Transverse colon (tissue), 4 donors: ENCODE results near the gene DNAH12. TPM values are rescaled to one million over a fixed set of nuclear protein-coding genes. Genes with fewer than 3 reads are reported as not detected.
"Not testable (repeated sequence)": the region's sequence is repeated elsewhere in the genome, so short reads cannot be mapped to it uniquely, and the experiment has no call there.

ENCODE experiments used
- DNase-seq: peaks from one replicate; pipeline ENCODE4 v3.0.0-alpha.2; 2019
- H3K27ac ChIP-seq, 4 donors: fragments of 200-600 bp; sonication (generic); 2 replicates each; pipeline ENCODE4 v1.5.1; 2016 to 2018; ENCODE audit warnings: inconsistent platforms in 4 of 4
- H3K27me3 ChIP-seq: fragments of 200-600 bp; sonication (generic); 2 replicates; pipeline ENCODE4 v1.5.1; 2017; ENCODE audit warnings: inconsistent platforms
- H3K36me3 ChIP-seq, 4 donors: fragments of 200-600 bp; sonication (generic); 2 replicates each; pipeline ENCODE4 v1.5.1; 2017 to 2019; ENCODE audit warnings: inconsistent platforms in 4 of 4
- H3K4me1 ChIP-seq, 4 donors: fragments of 200-600 bp; sonication (generic); 2 replicates each; pipeline ENCODE4 v1.5.1; 2017 to 2020; ENCODE audit warnings: inconsistent platforms in 4 of 4
- H3K4me3 ChIP-seq, 4 donors: fragments of 200-600 bp; sonication (generic); 1 replicate in 1 of 4; 2 replicates in 3 of 4; pipeline versions ENCODE4 v1.5.1 to v1.6.1; 2017 to 2019; ENCODE audit warnings: inconsistent platforms in 4 of 4
- H3K9me3 ChIP-seq, 2 donors: fragments of 200-600 bp; sonication (generic); 2 replicates each; pipeline ENCODE4 v1.5.1; 2017 to 2019; ENCODE audit warnings: inconsistent platforms in 2 of 2
- EP300 ChIP-seq: sonication (generic); formaldehyde crosslinking; IDR thresholded peaks from one replicate; pipeline ENCODE4 v1.6.1; 2017; ENCODE audit warnings: antibody characterized with exemption, low read depth
- POLR2A ChIP-seq: fragments of 450-650 bp; IDR thresholded peaks from one replicate; pipeline ENCODE4 v1.6.1; 2016; ENCODE audit warnings: antibody characterized with exemption, mild to moderate bottlenecking, moderate library complexity
- POLR2AphosphoS5 ChIP-seq, 3 donors: sonication (generic); formaldehyde crosslinking; IDR thresholded peaks; one replicate each; pipeline ENCODE4 v1.6.1; 2016; ENCODE audit warnings: antibody characterized with exemption in 3 of 3
- WGBS, 2 donors: methylation state at CpG; one replicate each; pipeline ENCODE4 v1.1.5; 2018; ENCODE audit warnings: low coverage in 1 of 2; 5-methylcytosine and 5-hydroxymethylcytosine counted together
- in situ Hi-C, 4 donors: fragments of 200-750 bp; cut with MboI; loops; one replicate each; pipeline versions ENCODE4 v1.15.0 to v1.15.1; 2017; ENCODE audit warnings: low sequenced_read_pairs in 3 of 4, low pct_ligation_motif_present in 1 of 4, low pct_unique_long_range_greater_than_20kb in 1 of 4
- intact Hi-C: fragments of 100-400 bp; cut with DNase I; formaldehyde crosslinking; loops from one replicate; pipeline ENCODE4 v1.15.1; 2023; ENCODE audit warnings: low total_unique reads
- total RNA-seq, 4 donors: library from RNA; depleted of rRNA; stranded (reverse); fragments of >200 nt; gene quantifications; one replicate each; pipeline ENCODE4 v1.1.0, GENCODE V29; 2016
- TF ChIP-seq, protein P1 (sequence below), 5 experiments: fragments of 200-600 bp in 3 of 5; fragments of 450-650 bp in 2 of 5; sonication (generic) in 3 of 5; IDR thresholded peaks; 1 replicate in 2 of 5; 2 replicates in 3 of 5; pipeline ENCODE4 v1.5.1; 2016 to 2017; ENCODE audit warnings: antibody characterized with exemption in 5 of 5, inconsistent platforms in 3 of 5, mild to moderate bottlenecking in 2 of 5, moderate library complexity in 1 of 5

DNAH12 gene
- total RNA-seq, 4 donors from 2014 or later, result not detected

DNA sequence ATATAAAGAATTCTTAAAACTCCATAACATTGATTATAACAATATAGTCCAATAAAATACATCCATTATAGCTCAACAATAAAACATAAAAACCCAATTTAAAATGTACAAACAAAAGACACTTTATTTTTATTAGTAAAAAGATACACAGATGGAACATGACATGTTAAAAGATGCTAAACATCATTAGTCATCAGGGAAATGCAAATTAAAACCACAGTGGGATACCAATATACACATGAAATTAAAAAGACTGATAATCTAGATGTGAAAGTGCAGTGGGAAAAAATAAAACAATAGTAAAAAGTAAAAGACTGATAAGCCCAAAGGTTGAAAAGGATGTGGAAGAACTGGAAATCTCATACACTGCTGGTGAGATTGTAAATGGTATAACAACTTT lies 46.2 kb downstream of the DNAH12 start:
- intact Hi-C loops (no loop called here), in situ Hi-C loops (no loop called here)
- DNase-seq, result no peak
- no peaks in the 10 kb centered on the region for H3K27me3 ChIP-seq
- H3K36me3 ChIP-seq, result no peaks in the 10 kb centered on the region
- TF ChIP-seq EP300 (no peak), POLR2A (no peak), POLR2AphosphoS5 (IDR thresholded peaks at IDR 0.05) (no peak)
- TF ChIP-seq, protein P1, sequence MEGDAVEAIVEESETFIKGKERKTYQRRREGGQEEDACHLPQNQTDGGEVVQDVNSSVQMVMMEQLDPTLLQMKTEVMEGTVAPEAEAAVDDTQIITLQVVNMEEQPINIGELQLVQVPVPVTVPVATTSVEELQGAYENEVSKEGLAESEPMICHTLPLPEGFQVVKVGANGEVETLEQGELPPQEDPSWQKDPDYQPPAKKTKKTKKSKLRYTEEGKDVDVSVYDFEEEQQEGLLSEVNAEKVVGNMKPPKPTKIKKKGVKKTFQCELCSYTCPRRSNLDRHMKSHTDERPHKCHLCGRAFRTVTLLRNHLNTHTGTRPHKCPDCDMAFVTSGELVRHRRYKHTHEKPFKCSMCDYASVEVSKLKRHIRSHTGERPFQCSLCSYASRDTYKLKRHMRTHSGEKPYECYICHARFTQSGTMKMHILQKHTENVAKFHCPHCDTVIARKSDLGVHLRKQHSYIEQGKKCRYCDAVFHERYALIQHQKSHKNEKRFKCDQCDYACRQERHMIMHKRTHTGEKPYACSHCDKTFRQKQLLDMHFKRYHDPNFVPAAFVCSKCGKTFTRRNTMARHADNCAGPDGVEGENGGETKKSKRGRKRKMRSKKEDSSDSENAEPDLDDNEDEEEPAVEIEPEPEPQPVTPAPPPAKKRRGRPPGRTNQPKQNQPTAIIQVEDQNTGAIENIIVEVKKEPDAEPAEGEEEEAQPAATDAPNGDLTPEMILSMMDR (IDR thresholded peaks at IDR 0.05), result no peak
- H3K4me1 ChIP-seq, result peaks cover 0 to 4% (median 0%) of the 10 kb centered on the region in 4 donors
- no peaks in the 10 kb centered on the region for H3K9me3 ChIP-seq
- H3K4me3 ChIP-seq, result no peak overlapping the region
- H3K27ac ChIP-seq, result no peak overlapping the region

- Histone ChIP-seq H3K4me1 (no peaks in the 10 kb centered on the region), H3K4me3 (no peak overlapping the region), H3K36me3 (no peaks in the 10 kb centered on the region), H3K27me3 (no peaks in the 10 kb centered on the region), H3K27ac (no peak overlapping the region), H3K9me3 (no peaks in the 10 kb centered on the region)
- no peak for DNase-seq
- in situ Hi-C loops (no loop called here), intact Hi-C loops (no loop called here)
- TF ChIP-seq POLR2A (no peak), EP300 (no peak), POLR2AphosphoS5 (IDR thresholded peaks at IDR 0.05) (no peak)
- TF ChIP-seq, protein P1 (IDR thresholded peaks at IDR 0.05), result no peak
- 60 to 89% methylated on average over 1 of the region's 1 CpG for WGBS, 2 donors
Measured at GRCh38 chr3:57484563-57484962, 59.6 kb downstream of the DNAH12 start.

DNA sequence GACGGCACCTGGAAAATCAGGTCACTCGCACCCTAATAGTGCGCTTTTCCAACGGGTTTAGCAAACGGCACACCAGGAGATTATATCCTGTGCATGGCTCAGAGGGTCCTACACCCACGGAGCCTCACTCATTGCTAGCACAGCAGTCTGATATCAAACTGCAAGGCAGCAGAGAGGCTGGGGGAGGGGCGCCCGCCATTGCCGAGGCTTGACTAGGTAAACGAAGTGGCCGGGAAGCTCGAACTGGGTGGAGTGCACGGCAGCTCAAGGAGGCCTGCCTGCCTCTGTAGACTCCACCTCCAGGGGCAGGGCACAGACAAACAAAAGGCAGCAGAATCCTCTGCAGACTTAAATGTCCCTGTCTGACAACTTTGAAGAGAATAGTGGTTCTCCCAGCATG lies 67.0 kb downstream of the DNAH12 start:
- H3K4me3 ChIP-seq, H3K27me3 ChIP-seq, in situ Hi-C loops, DNase-seq, H3K9me3 ChIP-seq, intact Hi-C loops, H3K4me1 ChIP-seq, H3K27ac ChIP-seq, H3K36me3 ChIP-seq: not testable (repeated sequence)
- WGBS, 2 donors, result 96 to 100% methylated on average over 3 to 13 of the region's 13 CpGs

DNA sequence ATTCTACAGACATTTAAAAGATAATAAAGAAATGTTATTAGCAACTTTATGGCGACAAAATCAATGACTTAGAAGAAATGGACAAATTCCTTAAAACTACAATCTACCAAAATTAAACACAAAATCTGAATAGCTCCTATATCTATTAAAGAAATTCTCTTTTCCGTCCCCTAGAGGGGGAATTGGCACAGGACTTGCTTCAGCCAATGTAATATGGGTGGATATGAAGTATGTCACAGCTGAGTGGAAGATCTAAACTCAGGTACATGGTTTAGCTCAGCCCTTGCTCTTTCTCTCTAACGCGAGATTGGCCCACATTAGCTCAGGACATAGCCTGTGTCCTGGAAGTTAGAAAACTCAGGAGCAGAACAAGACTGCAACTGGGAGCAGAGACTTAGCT lies 79.3 kb downstream of the DNAH12 start:
- WGBS, 2 donors, result 59 to 82% methylated on average over 4 of the region's 4 CpGs
- in situ Hi-C loops, result no loop called here
- intact Hi-C loops, result no loop called here

DNA sequence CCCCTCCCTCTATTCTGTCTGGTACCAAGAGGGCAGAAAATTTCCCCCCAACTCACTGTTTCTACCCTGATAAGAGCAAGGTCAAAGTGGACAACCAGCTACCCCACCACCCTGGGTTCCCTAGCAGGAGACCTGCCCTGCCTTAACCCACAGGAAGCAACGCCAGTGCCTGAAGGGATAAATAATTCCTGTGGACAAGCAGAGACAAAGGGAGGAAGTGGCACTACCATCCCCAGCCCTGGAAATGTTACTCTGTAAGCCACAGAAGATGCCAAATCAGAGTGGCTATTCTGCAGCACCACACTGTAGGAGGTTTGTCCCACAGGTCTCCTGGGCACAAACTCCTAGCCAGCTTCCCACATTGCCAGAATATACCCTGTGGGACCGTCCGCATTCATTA lies 80.1 kb downstream of the DNAH12 start:
- intact Hi-C loops, result no loop called here
- WGBS, 2 donors, result 67 to 90% methylated on average over 1 to 3 of the region's 3 CpGs
- DNase-seq, result no peak
- Histone ChIP-seq H3K36me3 (no peaks in the 10 kb centered on the region), H3K4me1 (no peaks in the 10 kb centered on the region), H3K27me3 (no peaks in the 10 kb centered on the region), H3K4me3 (no peak overlapping the region), H3K27ac (no peak overlapping the region), H3K9me3 (no peaks in the 10 kb centered on the region)
- no peak for TF ChIP-seq EP300
- no peak for TF ChIP-seq POLR2A
- TF ChIP-seq, protein P1 (IDR thresholded peaks at IDR 0.05), result no peak
- no peak for TF ChIP-seq POLR2AphosphoS5 (IDR thresholded peaks at IDR 0.05)
- in situ Hi-C loops, result no loop called here

More for the DNA sequence above, 79.3 kb downstream of the DNAH12 start:
- no peaks in the 10 kb centered on the region for H3K27me3 ChIP-seq
- H3K27ac ChIP-seq, result no peak overlapping the region
- no peaks in the 10 kb centered on the region for H3K9me3 ChIP-seq
- no peaks in the 10 kb centered on the region for H3K4me1 ChIP-seq
- H3K36me3 ChIP-seq, result no peaks in the 10 kb centered on the region
- DNase-seq, result no peak
- H3K4me3 ChIP-seq, result no peak overlapping the region
- TF ChIP-seq EP300 (no peak), POLR2A (no peak), POLR2AphosphoS5 (IDR thresholded peaks at IDR 0.05) (no peak)
- TF ChIP-seq, protein P1 (IDR thresholded peaks at IDR 0.05), result no peak
